Activated CD4-positive, alpha-beta memory T cell treated with anti-CD3 and anti-CD28 coated beads, Interleukin-2, amount 10 ng/mL, durations not matched to agents 7 days and 5 days (primary cell): ENCODE data around the gene MID1. TPM values are rescaled to one million over a fixed set of nuclear protein-coding genes. Genes with fewer than 3 reads are reported as not detected.

ENCODE experiments used
- CTCF ChIA-PET: fragments of 350-600 bp; sonication (Branson Sonifier 250); formaldehyde crosslinking; loops from one replicate; lab custom pipeline; 2021; ENCODE audit warnings: antibody characterized with exemption, inconsistent platforms; lab: Charles Lee
- POLR2A ChIA-PET: fragments of 350-600 bp; sonication (Branson Sonifier 250); formaldehyde crosslinking; loops from one replicate; lab custom pipeline; 2021; ENCODE audit warnings: antibody characterized with exemption; lab: Charles Lee
- DNase-seq: peaks from one replicate; pipeline ENCODE4 v3.0.0-alpha.2; 2020
- H3K27ac Mint-ChIP-seq: one replicate; pipeline ENCODE4 v1.8.0; 2021; ENCODE audit warnings: mild to moderate bottlenecking, mixed read lengths
- H3K27me3 Mint-ChIP-seq: one replicate; pipeline ENCODE4 v1.8.0; 2021; ENCODE audit warnings: mixed read lengths
- H3K36me3 Mint-ChIP-seq: one replicate; pipeline ENCODE4 v1.8.0; 2021; ENCODE audit warnings: low read depth, mixed read lengths
- H3K4me1 Mint-ChIP-seq: one replicate; pipeline ENCODE4 v1.8.0; 2021; ENCODE audit warnings: mixed read lengths
- H3K4me3 Mint-ChIP-seq: one replicate; pipeline ENCODE4 v1.8.0; 2021; ENCODE audit warnings: mild to moderate bottlenecking, mixed read lengths
- H3K9me3 Mint-ChIP-seq: one replicate; pipeline ENCODE4 v1.8.0; 2021; ENCODE audit warnings: mixed read lengths
- total RNA-seq, 2 experiments: library from RNA; stranded (reverse); gene quantifications; one replicate each; pipeline ENCODE4 v1.2.3, GENCODE V29; 2021

Gene MID1, protein sequence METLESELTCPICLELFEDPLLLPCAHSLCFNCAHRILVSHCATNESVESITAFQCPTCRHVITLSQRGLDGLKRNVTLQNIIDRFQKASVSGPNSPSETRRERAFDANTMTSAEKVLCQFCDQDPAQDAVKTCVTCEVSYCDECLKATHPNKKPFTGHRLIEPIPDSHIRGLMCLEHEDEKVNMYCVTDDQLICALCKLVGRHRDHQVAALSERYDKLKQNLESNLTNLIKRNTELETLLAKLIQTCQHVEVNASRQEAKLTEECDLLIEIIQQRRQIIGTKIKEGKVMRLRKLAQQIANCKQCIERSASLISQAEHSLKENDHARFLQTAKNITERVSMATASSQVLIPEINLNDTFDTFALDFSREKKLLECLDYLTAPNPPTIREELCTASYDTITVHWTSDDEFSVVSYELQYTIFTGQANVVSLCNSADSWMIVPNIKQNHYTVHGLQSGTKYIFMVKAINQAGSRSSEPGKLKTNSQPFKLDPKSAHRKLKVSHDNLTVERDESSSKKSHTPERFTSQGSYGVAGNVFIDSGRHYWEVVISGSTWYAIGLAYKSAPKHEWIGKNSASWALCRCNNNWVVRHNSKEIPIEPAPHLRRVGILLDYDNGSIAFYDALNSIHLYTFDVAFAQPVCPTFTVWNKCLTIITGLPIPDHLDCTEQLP
- total RNA-seq = under 1 TPM in 1 of 2 experiments, not detected in 1; 0.08 TPM

DNA sequence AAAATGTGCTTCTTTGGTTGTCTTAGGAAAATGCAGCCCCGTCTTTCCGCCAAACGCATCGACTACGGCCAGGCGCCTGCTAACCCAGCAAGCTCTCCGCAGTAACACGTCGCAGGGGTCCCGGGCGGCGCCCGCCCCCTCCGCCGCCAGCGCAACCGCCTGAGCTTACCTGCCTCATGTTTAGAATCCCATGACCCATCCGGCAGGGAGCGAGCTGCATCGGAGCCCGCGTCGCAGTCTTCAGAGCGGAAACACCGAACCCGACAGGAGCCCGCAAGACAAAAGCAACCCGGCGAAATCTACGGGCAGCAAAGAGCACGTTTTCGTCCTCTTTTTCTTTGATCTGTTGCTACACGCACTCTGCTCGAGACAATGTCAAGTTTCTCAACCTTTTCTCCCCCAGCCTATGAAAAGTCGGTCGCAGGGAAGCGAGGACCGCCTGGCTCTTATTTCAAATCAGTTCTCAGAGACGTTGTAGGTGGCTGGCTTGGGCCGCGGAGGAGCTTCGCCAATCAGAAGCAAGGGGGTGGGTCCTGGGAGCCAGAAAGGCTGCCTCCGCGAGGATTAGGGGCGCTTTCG lies at the start of gene MID1:
MID1 (minus strand) TSS at position 465 of the 579 bp plus-strand sequence. CDS start 53,038 bp downstream, outside the sequence.
- peaks cover 27% of the 10 kb centered on the region for H3K27me3 Mint-ChIP-seq
- no peak for DNase-seq
- no peaks in the 10 kb centered on the region for H3K9me3 Mint-ChIP-seq
- H3K27ac Mint-ChIP-seq = no peak within 1 kb of the TSS
- H3K4me1 Mint-ChIP-seq = no peaks in the 10 kb centered on the region
- ChIA-PET POLR2A (no interaction called here), CTCF (no interaction called here)
- no peaks in the 10 kb centered on the region for H3K36me3 Mint-ChIP-seq
- H3K4me3 Mint-ChIP-seq = no peak within 1 kb of the TSS

DNA sequence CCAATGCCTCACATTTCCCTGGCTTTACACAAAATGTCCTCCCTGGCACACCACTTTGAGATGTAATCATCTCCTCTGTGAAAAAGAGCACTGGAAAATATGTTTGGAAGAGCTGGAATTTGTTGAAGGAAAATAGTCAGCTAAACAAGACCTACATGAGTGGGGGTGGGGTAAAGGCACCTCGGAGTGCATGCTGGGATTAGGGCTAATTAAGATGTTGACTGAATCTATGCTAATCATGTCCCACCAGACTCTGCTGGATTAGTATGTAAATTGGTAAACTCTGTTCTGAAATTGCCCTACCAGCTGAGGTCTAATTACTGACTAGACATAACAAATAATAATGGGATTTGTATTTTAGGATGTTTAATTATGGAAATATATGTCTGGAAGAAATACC lies 46.8 kb upstream of the MID1 start:
- H3K4me1 Mint-ChIP-seq = no peaks in the 10 kb centered on the region
- H3K36me3 Mint-ChIP-seq = no peaks in the 10 kb centered on the region
- no peak overlapping the region for H3K27ac Mint-ChIP-seq
- H3K27me3 Mint-ChIP-seq = no peaks in the 10 kb centered on the region
- ChIA-PET CTCF (no interaction called here), POLR2A (no interaction called here)
- DNase-seq = no peak
- H3K4me3 Mint-ChIP-seq = no peak overlapping the region
- H3K9me3 Mint-ChIP-seq = no peaks in the 10 kb centered on the region

DNA sequence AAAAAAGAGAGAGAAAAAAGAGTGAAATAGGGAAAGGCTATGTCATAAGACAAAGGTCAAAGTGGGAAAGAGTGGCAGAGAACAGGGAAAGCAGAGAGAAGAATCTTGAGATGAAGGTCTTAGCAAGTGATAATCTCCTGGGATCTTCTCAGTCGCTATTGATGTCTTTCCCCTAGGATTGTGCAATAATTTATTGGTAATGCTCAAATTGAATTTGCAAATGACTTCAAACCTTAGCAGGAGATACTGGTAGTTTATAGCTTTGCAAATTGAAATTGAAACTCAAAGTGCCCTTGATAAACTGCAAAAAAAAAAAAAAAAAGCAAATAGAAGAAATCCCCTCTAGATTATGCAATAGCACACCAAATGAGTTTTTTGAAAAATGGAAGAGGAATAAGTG lies 45.7 kb upstream of the MID1 start:
- no peaks in the 10 kb centered on the region for H3K36me3 Mint-ChIP-seq
- POLR2A ChIA-PET = no interaction called here
- CTCF ChIA-PET = no interaction called here
- H3K27ac Mint-ChIP-seq = no peak overlapping the region
- no peak for DNase-seq
- H3K9me3 Mint-ChIP-seq = no peaks in the 10 kb centered on the region
- no peak overlapping the region for H3K4me3 Mint-ChIP-seq
- no peaks in the 10 kb centered on the region for H3K27me3 Mint-ChIP-seq
- no peaks in the 10 kb centered on the region for H3K4me1 Mint-ChIP-seq

DNA sequence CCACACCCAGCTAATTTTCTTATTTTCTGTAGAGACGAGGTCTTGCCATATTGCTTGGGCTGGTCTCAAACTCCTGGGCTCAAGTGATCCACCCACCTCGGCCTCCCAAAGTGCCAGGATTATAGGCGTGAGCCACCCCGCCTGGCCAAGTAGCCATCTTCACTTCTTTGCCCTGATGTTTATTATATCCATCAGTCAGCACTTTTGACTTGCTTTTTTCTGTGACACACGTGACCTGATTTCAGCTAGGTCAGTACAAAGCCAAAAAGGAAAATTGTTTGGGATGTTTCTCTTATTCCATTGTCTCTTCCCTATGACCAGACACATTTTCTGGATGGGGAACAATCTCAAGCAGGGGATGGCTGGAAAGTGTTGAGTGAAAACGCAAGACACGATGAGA lies 45.3 kb upstream of the MID1 start:
- DNase-seq = no peak
- no peak overlapping the region for H3K4me3 Mint-ChIP-seq
- H3K36me3 Mint-ChIP-seq = no peaks in the 10 kb centered on the region
- no peak overlapping the region for H3K27ac Mint-ChIP-seq
- H3K27me3 Mint-ChIP-seq = no peaks in the 10 kb centered on the region
- H3K4me1 Mint-ChIP-seq = no peaks in the 10 kb centered on the region
- no peaks in the 10 kb centered on the region for H3K9me3 Mint-ChIP-seq
- ChIA-PET CTCF (no interaction called here), POLR2A (no interaction called here)

DNA sequence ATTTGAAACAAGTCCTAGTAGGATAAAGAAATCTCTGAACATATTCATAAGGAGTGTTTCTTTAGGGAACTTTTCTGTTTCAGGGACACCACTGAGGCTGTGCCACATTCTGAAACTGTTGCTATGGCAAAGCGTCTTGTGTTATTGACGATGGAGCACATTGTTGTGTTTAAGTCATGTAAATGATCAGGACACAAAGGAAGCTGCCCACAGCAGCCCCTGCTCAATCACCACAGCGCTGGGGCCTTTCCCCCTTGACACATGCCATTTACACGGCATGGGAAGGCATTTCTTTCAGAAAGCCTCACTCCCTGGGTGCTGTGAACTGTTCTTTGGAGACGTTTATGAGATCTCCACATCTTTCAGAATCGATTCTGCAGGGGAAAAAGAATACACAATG lies 39.8 kb upstream of the MID1 start:
- Mint-ChIP-seq H3K4me3 (no peak overlapping the region), H3K4me1 (no peaks in the 10 kb centered on the region), H3K36me3 (no peaks in the 10 kb centered on the region), H3K27me3 (no peaks in the 10 kb centered on the region), H3K27ac (no peak overlapping the region), H3K9me3 (no peaks in the 10 kb centered on the region)
- DNase-seq = no peak
- ChIA-PET POLR2A (no interaction called here), CTCF (no interaction called here)

DNA sequence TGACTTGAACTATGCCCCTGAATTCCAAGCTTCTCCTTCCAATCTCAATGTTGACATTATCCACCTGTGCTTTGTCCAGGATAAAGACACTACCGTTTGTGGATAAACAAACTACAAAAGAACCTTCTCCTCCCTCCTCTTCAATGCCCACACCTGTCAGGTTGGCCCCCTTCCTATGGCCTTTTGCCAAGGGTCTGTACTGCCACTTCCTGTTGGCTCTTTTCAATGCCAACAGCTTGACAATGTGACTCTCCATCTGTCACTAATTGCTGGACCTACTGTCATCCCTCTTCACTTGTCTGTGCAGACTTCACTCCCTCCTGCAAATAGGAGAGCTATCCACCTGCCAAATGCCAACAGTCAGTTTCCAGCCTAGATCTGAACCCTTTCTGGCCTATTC lies 35.8 kb upstream of the MID1 start:
- no peaks in the 10 kb centered on the region for H3K4me1 Mint-ChIP-seq
- POLR2A ChIA-PET = no interaction called here
- no peak overlapping the region for H3K4me3 Mint-ChIP-seq
- no peaks in the 10 kb centered on the region for H3K36me3 Mint-ChIP-seq
- H3K27me3 Mint-ChIP-seq = no peaks in the 10 kb centered on the region
- no peak overlapping the region for H3K27ac Mint-ChIP-seq
- no peaks in the 10 kb centered on the region for H3K9me3 Mint-ChIP-seq
- CTCF ChIA-PET = no interaction called here
- DNase-seq = no peak

DNA sequence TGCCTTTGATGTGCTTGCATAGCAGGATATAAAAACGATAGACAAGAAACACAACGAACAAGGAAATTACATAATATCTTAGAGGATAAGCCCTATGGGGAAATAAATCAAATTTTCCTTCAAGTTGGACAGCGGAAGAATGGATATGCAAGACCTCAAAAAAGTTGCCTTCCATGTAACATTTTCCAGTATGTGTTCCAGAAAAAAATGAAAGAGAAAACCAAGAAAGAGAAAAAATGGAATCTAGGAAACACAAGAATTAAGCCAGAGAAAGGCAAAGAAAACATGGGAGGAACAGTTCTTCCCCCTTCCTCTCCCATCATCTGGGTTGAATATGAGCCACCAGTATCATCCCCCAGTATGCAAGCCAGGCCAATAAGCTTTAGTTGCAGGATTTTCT lies 34.6 kb upstream of the MID1 start:
- Mint-ChIP-seq H3K4me1 (no peaks in the 10 kb centered on the region), H3K9me3 (no peaks in the 10 kb centered on the region), H3K36me3 (no peaks in the 10 kb centered on the region), H3K27ac (no peak overlapping the region), H3K4me3 (no peak overlapping the region), H3K27me3 (no peaks in the 10 kb centered on the region)
- no peak for DNase-seq
- POLR2A ChIA-PET = no interaction called here
- CTCF ChIA-PET = no interaction called here

DNA sequence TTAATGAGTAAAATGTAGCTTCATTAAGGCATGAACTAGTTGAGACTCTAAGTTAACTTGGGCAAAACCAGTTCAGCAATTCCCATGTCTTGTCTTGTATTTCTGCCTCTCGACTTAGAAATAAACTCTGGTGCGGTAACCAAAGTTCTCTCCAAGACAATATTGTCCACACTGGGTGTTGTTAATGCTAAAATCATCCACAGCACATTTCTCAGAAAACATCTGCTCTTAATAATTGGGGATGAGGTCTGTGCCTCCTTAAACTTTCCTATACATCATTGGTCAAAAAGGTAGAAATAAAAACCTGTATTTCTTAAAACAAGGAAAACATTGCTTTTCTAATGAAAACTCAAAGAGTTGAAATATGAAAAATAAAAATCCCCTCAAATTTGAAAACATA lies 32.9 kb upstream of the MID1 start:
- no peaks in the 10 kb centered on the region for H3K4me1 Mint-ChIP-seq
- H3K36me3 Mint-ChIP-seq = no peaks in the 10 kb centered on the region
- no peak for DNase-seq
- CTCF ChIA-PET = no interaction called here
- H3K27ac Mint-ChIP-seq = no peak overlapping the region
- no peak overlapping the region for H3K4me3 Mint-ChIP-seq
- POLR2A ChIA-PET = no interaction called here
- H3K27me3 Mint-ChIP-seq = no peaks in the 10 kb centered on the region
- no peaks in the 10 kb centered on the region for H3K9me3 Mint-ChIP-seq

DNA sequence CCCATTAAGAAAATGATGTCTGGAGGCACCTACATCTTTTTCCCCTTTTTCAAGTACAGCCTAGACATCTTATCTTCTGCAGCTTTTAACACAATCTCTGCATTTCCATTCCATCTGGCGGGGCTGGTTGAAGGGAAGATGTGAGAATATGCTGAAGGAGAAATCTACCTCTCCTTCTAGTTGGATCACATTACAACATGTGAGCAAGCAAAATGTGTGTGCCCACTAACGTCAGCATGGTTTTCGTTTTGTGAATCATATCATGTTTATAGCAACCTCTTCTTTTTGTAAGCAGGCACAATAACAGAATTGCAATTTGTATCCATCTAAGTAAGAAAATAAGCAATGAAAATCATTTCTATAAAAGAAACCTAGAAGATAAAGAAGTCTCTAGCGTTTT lies 28.9 kb upstream of the MID1 start:
- ChIA-PET CTCF (no interaction called here), POLR2A (no interaction called here)
- Mint-ChIP-seq H3K4me1 (no peaks in the 10 kb centered on the region), H3K4me3 (no peak overlapping the region), H3K36me3 (no peaks in the 10 kb centered on the region), H3K9me3 (no peaks in the 10 kb centered on the region), H3K27me3 (no peaks in the 10 kb centered on the region), H3K27ac (no peak overlapping the region)
- no peak for DNase-seq

DNA sequence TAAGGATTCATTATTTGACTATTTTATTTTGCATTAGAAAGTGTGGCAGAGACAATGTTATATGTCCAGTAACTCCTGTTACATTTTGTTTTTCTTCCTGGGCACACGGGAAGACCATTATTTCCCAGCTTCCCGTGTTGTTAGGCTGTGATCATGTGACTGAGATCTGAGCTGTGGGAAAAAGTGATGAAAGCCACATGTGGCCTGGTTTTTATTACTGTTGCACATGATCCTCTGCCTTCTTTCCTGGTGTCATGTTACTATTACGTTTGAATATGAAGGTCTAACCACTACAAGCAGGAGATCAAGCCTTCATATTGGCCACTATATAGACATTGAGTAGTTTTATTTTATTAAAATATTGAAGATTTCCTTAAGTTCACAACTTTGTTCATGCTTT lies 28.2 kb upstream of the MID1 start:
- no peak for DNase-seq
- Mint-ChIP-seq H3K9me3 (no peaks in the 10 kb centered on the region), H3K4me1 (no peaks in the 10 kb centered on the region), H3K4me3 (no peak overlapping the region), H3K27me3 (no peaks in the 10 kb centered on the region), H3K36me3 (no peaks in the 10 kb centered on the region), H3K27ac (no peak overlapping the region)
- ChIA-PET POLR2A (no interaction called here), CTCF (no interaction called here)

DNA sequence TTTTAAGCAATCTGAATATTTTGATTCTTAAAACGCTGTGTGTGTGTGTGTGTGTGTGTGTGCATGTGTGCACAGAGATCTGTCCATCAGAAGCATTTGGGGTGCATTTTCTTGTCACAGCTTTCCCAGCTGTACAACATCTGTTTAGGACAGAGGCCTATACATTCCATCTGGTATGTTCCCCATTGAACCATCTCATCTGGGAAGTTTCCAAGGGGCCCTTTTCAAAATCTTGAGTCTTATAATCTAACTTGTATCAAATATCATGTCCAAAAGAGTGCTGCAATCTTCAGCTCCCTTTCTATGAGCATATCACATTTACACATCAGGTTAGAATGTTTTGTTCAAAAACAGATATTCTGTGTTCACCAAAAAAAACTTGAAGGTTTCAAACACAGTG lies 16.5 kb upstream of the MID1 start:
- H3K4me3 Mint-ChIP-seq = no peak overlapping the region
- H3K9me3 Mint-ChIP-seq = no peaks in the 10 kb centered on the region
- ChIA-PET POLR2A (no interaction called here), CTCF (no interaction called here)
- DNase-seq = no peak
- H3K4me1 Mint-ChIP-seq = no peaks in the 10 kb centered on the region
- no peaks in the 10 kb centered on the region for H3K27me3 Mint-ChIP-seq
- no peak overlapping the region for H3K27ac Mint-ChIP-seq
- no peaks in the 10 kb centered on the region for H3K36me3 Mint-ChIP-seq

DNA sequence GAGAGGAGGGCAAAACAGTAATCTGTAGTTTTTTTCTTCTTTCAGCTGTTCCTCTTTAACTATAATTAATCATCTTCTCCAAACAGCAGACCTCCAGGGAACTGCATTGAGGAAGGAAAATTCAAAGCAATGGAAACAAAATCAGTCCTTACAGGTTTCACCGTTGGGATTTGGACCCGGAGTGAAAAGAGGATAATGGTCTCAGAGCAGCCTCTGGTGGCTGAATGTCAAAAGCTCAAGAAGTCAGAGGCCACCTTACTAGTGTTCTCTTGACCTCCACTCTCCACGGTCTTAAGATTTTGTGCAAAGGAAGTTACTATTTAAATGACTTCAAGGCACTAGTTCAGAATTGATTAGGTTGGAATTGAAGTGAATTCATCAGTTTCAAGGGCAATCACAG lies 16.0 kb upstream of the MID1 start:
- Mint-ChIP-seq H3K36me3 (no peaks in the 10 kb centered on the region), H3K9me3 (no peaks in the 10 kb centered on the region), H3K4me3 (no peak overlapping the region), H3K4me1 (no peaks in the 10 kb centered on the region), H3K27me3 (no peaks in the 10 kb centered on the region), H3K27ac (no peak overlapping the region)
- POLR2A ChIA-PET = no interaction called here
- CTCF ChIA-PET = no interaction called here
- DNase-seq = no peak

DNA sequence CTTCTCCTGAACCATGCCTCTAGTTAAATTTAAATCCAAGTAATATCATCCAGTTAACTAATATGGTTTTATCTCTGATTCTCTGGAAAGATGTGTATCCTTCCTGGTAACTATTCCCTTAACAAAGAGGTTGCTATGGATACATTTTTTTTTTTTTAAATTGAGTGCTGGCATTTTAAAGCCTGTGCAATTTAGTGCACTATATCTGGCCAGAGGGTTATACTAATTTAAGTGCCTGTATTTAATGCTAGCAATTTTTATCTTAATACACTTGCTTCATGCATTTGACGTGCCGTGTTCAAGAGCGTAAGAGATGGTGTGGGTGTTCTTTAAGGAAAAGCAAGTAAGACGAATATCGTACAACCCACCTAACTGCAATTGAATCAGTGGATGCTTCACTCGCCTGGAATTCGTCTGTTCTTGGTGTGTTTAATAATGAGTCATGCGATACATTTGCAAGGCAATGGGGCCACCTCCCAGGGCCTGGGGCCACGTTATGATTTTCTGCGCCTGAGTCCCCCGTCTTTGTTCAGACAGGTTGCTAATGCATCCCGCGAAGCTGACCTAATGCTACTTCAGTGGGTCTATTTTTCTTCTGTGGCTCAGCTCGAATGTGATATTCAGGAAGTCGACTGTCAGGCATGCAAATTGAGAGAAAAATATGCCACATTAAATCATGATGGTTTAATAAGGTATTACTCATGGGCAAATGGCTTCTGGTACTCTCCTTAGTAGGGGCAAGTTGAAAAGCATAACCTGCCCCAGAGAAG lies 14.2 kb upstream of the MID1 start:
- ChIA-PET CTCF (no interaction called here), POLR2A (no interaction called here)
- Mint-ChIP-seq H3K4me3 (no peak overlapping the region), H3K27ac (no peak overlapping the region), H3K4me1 (no peaks in the 10 kb centered on the region), H3K36me3 (no peaks in the 10 kb centered on the region), H3K27me3 (no peaks in the 10 kb centered on the region), H3K9me3 (no peaks in the 10 kb centered on the region)
- no peak for DNase-seq
